Immature natural killer cell (primary cell): ENCODE measurements around the gene DPP10. TPM values are rescaled to one million over a fixed set of nuclear protein-coding genes. Genes with fewer than 3 reads are reported as not detected.
"Not testable (repeated sequence)": the region's sequence is repeated elsewhere in the genome, so short reads cannot be mapped to it uniquely, and the experiment has no call there.

Experiments
- DNase-seq, 3 donors: peaks; one replicate each; pipeline ENCODE4 v3.0.0; 2022; ENCODE audit warnings: mixed read lengths in 1 of 3
- H3K27ac Mint-ChIP-seq, 6 donors: one replicate each; pipeline ENCODE4 v1.8.0; 2020; ENCODE audit warnings: mixed read lengths in 6 of 6, mild to moderate bottlenecking in 5 of 6, inconsistent platforms in 4 of 6, moderate library complexity in 3 of 6
- H3K27me3 Mint-ChIP-seq, 3 donors: one replicate each; pipeline ENCODE4 v1.8.0; 2020 to 2021; ENCODE audit warnings: low read depth in 3 of 3, mild to moderate bottlenecking in 3 of 3, mixed read lengths in 3 of 3, moderate library complexity in 3 of 3, inconsistent platforms in 1 of 3
- H3K36me3 Mint-ChIP-seq, 3 donors: one replicate each; pipeline ENCODE4 v1.8.0; 2020; ENCODE audit warnings: mixed read lengths in 3 of 3, inconsistent platforms in 2 of 3, mild to moderate bottlenecking in 2 of 3
- H3K4me1 Mint-ChIP-seq, 2 donors: one replicate each; pipeline ENCODE4 v1.8.0; 2020; ENCODE audit warnings: inconsistent platforms in 2 of 2, mild to moderate bottlenecking in 2 of 2, mixed read lengths in 2 of 2, moderate library complexity in 1 of 2
- H3K4me3 Mint-ChIP-seq, 5 donors: one replicate each; pipeline ENCODE4 v1.8.0; 2020; ENCODE audit warnings: mild to moderate bottlenecking in 5 of 5, mixed read lengths in 5 of 5, inconsistent platforms in 3 of 5, moderate library complexity in 3 of 5
- H3K9me3 Mint-ChIP-seq, 6 donors: one replicate each; pipeline ENCODE4 v1.8.0; 2020; ENCODE audit warnings: mild to moderate bottlenecking in 6 of 6, mixed read lengths in 6 of 6, inconsistent platforms in 4 of 6, moderate library complexity in 3 of 6
- polyA plus RNA-seq, 3 donors: library from polyadenylated mRNA; unstranded; fragments of 300-500 nt; fragmentation: Illumina TruSeq; gene quantifications; one replicate each; pipeline ENCODE4 v1.2.3, GENCODE V29; 2021

DPP10 gene
- polyA plus RNA-seq, 3 donors from 2014 or later: not detected

GRCh38 chr2:115413791-115414190, 971.4 kb downstream of the DPP10 start:
- peaks cover 0 to 1% (median 0%) of the 10 kb centered on the region in 3 donors for H3K27me3 Mint-ChIP-seq
- H3K9me3 Mint-ChIP-seq: peaks cover 2 to 53% (median 30%) of the 10 kb centered on the region in 6 donors
- H3K4me1 Mint-ChIP-seq: no peaks in the 10 kb centered on the region
- no peaks in the 10 kb centered on the region for H3K36me3 Mint-ChIP-seq
- no peak overlapping the region for H3K4me3 Mint-ChIP-seq
- no peak overlapping the region for H3K27ac Mint-ChIP-seq
- no peak for DNase-seq

- no peak for DNase-seq
- Mint-ChIP-seq H3K36me3 (no peaks in the 10 kb centered on the region), H3K9me3 (peaks cover 0 to 50% (median 31%) of the 10 kb centered on the region in 6 donors), H3K4me3 (no peak overlapping the region), H3K27ac (no peak overlapping the region), H3K4me1 (no peaks in the 10 kb centered on the region), H3K27me3 (no peaks in the 10 kb centered on the region)
Measured at GRCh38 chr2:115414466-115414865, 972.0 kb downstream of the DPP10 start.

GRCh38 chr2:115422004-115422634, 979.7 kb downstream of the DPP10 start:
- Mint-ChIP-seq H3K27me3 (no peaks in the 10 kb centered on the region), H3K4me1 (no peaks in the 10 kb centered on the region), H3K36me3 (peaks cover 0 to 3% (median 3%) of the 10 kb centered on the region in 3 donors), H3K9me3 (peaks cover 4 to 59% (median 26%) of the 10 kb centered on the region in 6 donors), H3K4me3 (no peak overlapping the region), H3K27ac (no peak overlapping the region)
- no peak for DNase-seq

- Mint-ChIP-seq H3K27me3 (no peaks in the 10 kb centered on the region), H3K27ac (no peak overlapping the region)
Measured at GRCh38 chr2:115427436-115427835, 985.0 kb downstream of the DPP10 start.

GRCh38 chr2:115440746-115441145, 998.3 kb downstream of the DPP10 start:
- DNase-seq, H3K27me3 Mint-ChIP-seq, H3K27ac Mint-ChIP-seq, H3K4me1 Mint-ChIP-seq, H3K4me3 Mint-ChIP-seq, H3K36me3 Mint-ChIP-seq: not testable (repeated sequence)
- H3K9me3 Mint-ChIP-seq: peaks cover 9 to 61% (median 23%) of the 10 kb centered on the region in 6 donors

More at GRCh38 chr2:115427436-115427835, 985.0 kb downstream of the DPP10 start:
- Mint-ChIP-seq H3K4me1 (no peaks in the 10 kb centered on the region), H3K36me3 (peaks cover 0 to 3% (median 3%) of the 10 kb centered on the region in 3 donors), H3K4me3 (no peak overlapping the region), H3K9me3 (peaks cover 3 to 53% (median 36%) of the 10 kb centered on the region in 6 donors)
- no peak for DNase-seq

GRCh38 chr2:115443539-115444185, 1001.2 kb downstream of the DPP10 start:
- H3K27me3 Mint-ChIP-seq: peaks cover 0 to 2% (median 0%) of the 10 kb centered on the region in 3 donors
- no peaks in the 10 kb centered on the region for H3K4me1 Mint-ChIP-seq
- H3K36me3 Mint-ChIP-seq: no peaks in the 10 kb centered on the region
- H3K4me3 Mint-ChIP-seq: no peak overlapping the region
- H3K27ac Mint-ChIP-seq: no peak overlapping the region
- H3K9me3 Mint-ChIP-seq: peaks cover 11 to 68% (median 35%) of the 10 kb centered on the region in 6 donors
- no peak for DNase-seq

- Mint-ChIP-seq H3K27ac (no peak overlapping the region), H3K4me3 (no peak overlapping the region), H3K4me1 (no peaks in the 10 kb centered on the region), H3K9me3 (peaks cover 2 to 50% (median 16%) of the 10 kb centered on the region in 6 donors), H3K27me3 (peaks cover 0 to 2% (median 1%) of the 10 kb centered on the region in 3 donors), H3K36me3 (no peaks in the 10 kb centered on the region)
- DNase-seq: no peak
Measured at GRCh38 chr2:115460008-115460407, 1017.6 kb downstream of the DPP10 start.

GRCh38 chr2:115480741-115481140, 1038.3 kb downstream of the DPP10 start:
- DNase-seq: no peak
- H3K36me3 Mint-ChIP-seq: no peaks in the 10 kb centered on the region
- H3K27ac Mint-ChIP-seq: no peak overlapping the region
- H3K9me3 Mint-ChIP-seq: peaks cover 12 to 51% (median 22%) of the 10 kb centered on the region in 6 donors
- no peaks in the 10 kb centered on the region for H3K27me3 Mint-ChIP-seq
- H3K4me3 Mint-ChIP-seq: no peak overlapping the region
- no peaks in the 10 kb centered on the region for H3K4me1 Mint-ChIP-seq

GRCh38 chr2:115481842-115482241, 1039.4 kb downstream of the DPP10 start:
- H3K27ac Mint-ChIP-seq: no peak overlapping the region
- H3K36me3 Mint-ChIP-seq: no peaks in the 10 kb centered on the region
- H3K27me3 Mint-ChIP-seq: no peaks in the 10 kb centered on the region
- DNase-seq: no peak
- H3K4me3 Mint-ChIP-seq: no peak overlapping the region
- no peaks in the 10 kb centered on the region for H3K4me1 Mint-ChIP-seq
- peaks cover 10 to 49% (median 18%) of the 10 kb centered on the region in 6 donors for H3K9me3 Mint-ChIP-seq

GRCh38 chr2:115483666-115484065, 1041.2 kb downstream of the DPP10 start:
- Mint-ChIP-seq H3K27me3 (no peaks in the 10 kb centered on the region), H3K36me3 (no peaks in the 10 kb centered on the region), H3K27ac (no peak overlapping the region), H3K4me3 (no peak overlapping the region), H3K9me3 (peaks cover 7 to 44% (median 18%) of the 10 kb centered on the region in 6 donors), H3K4me1 (no peaks in the 10 kb centered on the region)
- no peak for DNase-seq

- Mint-ChIP-seq H3K9me3 (peaks cover 9 to 44% (median 15%) of the 10 kb centered on the region in 6 donors), H3K36me3 (no peaks in the 10 kb centered on the region)
Measured at GRCh38 chr2:115484486-115484885, 1042.0 kb downstream of the DPP10 start.

GRCh38 chr2:115484983-115485382, 1042.5 kb downstream of the DPP10 start:
- Mint-ChIP-seq H3K4me3 (no peak overlapping the region), H3K36me3 (no peaks in the 10 kb centered on the region), H3K27me3 (no peaks in the 10 kb centered on the region), H3K9me3 (peaks cover 9 to 42% (median 17%) of the 10 kb centered on the region in 6 donors), H3K27ac (no peak overlapping the region), H3K4me1 (no peaks in the 10 kb centered on the region)
- DNase-seq: no peak

More at GRCh38 chr2:115484486-115484885, 1042.0 kb downstream of the DPP10 start:
- H3K27ac Mint-ChIP-seq: no peak overlapping the region
- H3K27me3 Mint-ChIP-seq: no peaks in the 10 kb centered on the region
- H3K4me1 Mint-ChIP-seq: no peaks in the 10 kb centered on the region
- no peak overlapping the region for H3K4me3 Mint-ChIP-seq
- DNase-seq: no peak

GRCh38 chr2:115491186-115491793, 1048.8 kb downstream of the DPP10 start:
- H3K4me3 Mint-ChIP-seq: no peak overlapping the region
- H3K9me3 Mint-ChIP-seq: peaks cover 3 to 37% (median 14%) of the 10 kb centered on the region in 6 donors
- no peak for DNase-seq
- H3K36me3 Mint-ChIP-seq: no peaks in the 10 kb centered on the region
- no peaks in the 10 kb centered on the region for H3K27me3 Mint-ChIP-seq
- H3K4me1 Mint-ChIP-seq: no peaks in the 10 kb centered on the region
- no peak overlapping the region for H3K27ac Mint-ChIP-seq

- no peak overlapping the region for H3K27ac Mint-ChIP-seq
- H3K9me3 Mint-ChIP-seq: peaks cover 10 to 47% (median 23%) of the 10 kb centered on the region in 6 donors
- DNase-seq: no peak
- no peak overlapping the region for H3K4me3 Mint-ChIP-seq
- no peaks in the 10 kb centered on the region for H3K27me3 Mint-ChIP-seq
- H3K4me1 Mint-ChIP-seq: no peaks in the 10 kb centered on the region
- H3K36me3 Mint-ChIP-seq: no peaks in the 10 kb centered on the region
Measured at GRCh38 chr2:115505331-115505730, 1062.9 kb downstream of the DPP10 start.
